Inferior parietal cortex (tissue), 1 donor: ENCODE results near the gene TBC1D9B.
A peak's percentile ranks its signal among the peaks of the same experiment; 100 is the strongest.

ENCODE experiments used
- DNase-seq: peaks from one replicate; pipeline ENCODE4 v3.0.0-alpha.2; 2016; ENCODE audit errors: extremely low spot score

The TBC1D9B gene

GRCh38 chr5:179869641-179870402 is 37.9 kb downstream of the TBC1D9B start:
- no peak for DNase-seq

DNA sequence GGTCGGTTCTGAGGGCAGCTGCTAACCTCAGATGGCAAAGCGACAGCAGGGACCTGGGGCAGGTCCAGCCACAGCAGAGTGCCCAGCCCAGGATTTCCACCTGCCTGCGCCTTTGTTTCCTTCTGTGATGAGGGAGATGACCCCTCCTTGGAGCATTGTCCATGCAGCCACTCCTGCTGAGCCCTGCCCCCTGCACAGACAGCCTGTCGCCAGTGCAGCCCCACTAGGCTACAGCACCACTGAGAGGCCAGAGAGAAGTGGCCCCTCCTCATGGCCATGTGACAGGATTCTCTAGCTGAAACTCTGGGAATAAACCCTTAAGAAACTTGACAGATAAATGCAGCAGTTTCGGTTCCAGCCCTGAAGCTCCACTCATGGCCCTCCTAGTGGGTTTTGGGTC is 38.6 kb downstream of the TBC1D9B start:
- no peak for DNase-seq

GRCh38 chr5:179868541-179868940 is 39.2 kb downstream of the TBC1D9B start:
- no peak for DNase-seq

DNA sequence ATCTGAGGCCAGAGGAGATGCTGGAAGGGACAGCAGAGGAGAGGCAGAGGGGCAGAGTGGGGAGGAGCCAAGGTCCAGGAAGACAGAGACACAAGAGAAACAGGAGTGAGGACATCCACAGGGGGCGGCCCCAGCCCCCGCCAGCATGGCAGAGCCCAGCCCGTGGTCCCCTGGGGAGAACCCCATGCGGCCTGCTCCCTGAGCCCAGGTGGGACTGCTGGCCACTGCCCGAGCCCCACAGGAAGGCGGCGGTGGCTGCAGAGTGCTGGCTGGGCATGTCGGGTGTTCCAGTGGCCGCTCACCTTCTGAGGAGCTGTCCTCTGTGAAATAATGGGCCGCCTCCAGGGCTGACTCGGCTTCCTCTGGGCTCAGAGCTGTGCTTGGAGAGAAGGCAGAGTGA is 40.2 kb downstream of the TBC1D9B start:
- DNase-seq = no peak

GRCh38 chr5:179867079-179867465 is 40.6 kb downstream of the TBC1D9B start:
- no peak for DNase-seq

- DNase-seq = peak; percentile 40
Observed at GRCh38 chr5:179866241-179867078, 41.2 kb downstream of the TBC1D9B start.

DNA sequence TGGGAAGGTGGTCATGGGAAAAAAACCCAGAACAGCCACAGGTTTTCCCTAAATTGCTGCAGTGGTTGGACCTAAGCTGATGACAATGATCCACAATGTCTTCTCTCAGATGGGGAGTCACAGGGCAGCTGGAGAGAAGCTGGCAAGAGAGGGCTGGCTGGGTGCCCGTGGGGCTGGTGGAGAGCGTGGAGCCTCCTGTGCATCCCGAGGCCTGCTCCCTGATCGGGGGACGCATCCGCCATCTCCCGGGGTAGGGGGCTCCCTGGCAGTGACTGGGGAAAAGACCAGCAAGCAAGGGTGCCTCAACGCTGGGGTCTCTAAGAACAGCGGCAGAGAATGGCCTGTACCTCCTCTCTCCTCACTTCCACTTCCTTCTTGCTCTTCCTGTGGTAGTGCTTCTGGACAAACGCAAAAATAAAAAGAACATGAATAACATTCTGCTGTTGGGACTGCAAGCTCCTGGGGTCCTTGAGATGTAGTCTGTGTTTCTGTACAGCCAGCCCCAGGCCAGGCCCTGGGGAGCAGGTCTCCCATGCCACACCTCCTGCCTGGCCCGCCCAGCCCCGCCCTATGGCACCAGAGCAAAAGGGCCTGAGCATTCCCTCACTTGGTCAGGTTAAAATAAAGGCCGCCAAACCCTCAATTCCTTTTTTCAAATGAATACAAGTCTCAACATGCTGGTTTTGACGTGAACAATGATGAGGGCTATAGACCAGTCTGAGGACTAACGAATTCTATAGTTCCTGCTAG is 42.0 kb downstream of the TBC1D9B start:
- DNase-seq = peak; percentile 21

DNA sequence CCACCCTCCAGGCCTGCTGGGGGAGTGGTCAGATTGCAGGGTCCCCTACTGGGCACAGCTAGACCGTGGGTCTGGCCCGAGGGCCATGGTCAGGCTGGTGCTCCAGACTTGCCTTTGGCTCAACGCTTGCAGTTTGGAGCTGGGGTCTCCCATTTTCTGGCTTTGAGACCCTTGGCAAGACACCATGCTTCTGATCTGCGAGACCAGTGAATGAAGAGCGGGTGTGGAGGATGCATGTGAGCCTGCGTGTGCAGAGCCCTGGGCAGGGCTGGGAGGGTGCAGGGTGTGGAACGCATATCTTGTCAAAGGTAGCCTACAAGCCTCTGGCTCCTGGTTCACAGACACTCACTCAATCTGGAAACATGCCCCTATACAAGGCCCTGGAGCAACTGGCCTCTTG is 43.0 kb downstream of the TBC1D9B start:
- no peak for DNase-seq

DNA sequence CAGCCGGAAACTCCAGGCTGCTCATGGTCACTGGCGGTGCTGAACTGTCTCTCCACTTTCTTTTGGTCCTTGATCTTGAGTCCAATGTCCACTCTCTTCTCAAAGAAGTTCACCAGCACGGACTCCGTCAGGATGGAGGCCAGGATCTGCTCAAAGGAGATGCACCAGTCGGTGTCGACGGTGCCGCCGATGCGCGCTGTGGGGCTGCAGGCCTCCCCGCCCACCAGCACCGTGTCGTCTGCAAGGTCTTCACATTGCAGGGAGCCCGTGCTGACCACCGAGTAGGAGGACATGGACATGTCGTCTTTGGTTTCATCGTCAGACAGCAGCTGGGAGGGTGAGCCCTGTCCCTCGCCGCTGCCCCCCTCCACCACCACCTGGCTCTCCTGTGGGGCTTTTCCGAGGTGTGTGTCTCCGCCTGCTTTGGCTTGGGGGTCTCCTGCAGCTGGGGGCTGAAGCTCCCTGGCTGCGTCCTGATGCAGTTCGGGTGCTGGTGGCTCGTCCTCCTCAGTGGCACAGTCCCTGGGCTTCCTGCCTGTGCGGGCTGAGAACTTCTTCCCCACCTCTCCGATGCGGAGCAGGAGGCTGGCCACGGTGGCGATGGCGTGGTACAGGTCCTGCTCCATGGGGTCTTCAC is 44.1 kb downstream of the TBC1D9B start:
- no peak for DNase-seq

DNA sequence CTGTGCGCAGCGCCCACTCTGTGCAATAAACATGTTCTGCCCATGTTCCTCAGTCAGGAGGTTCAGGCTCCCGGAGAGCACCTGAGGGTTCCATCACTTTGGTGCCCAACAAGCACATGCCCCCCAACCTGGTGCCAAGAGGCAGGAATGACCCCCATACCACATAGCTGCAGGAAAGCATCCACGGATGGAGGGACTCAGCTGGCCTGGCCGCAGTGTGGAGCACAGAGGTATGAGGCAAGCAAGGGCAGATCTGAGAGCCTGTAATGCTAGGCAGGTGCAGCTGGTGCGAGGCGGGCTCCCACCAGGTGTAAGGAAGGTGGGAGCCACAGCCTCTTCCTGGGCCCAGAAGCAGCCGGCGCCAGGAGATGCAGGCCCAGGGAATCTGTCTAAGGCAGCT is 44.8 kb downstream of the TBC1D9B start:
- DNase-seq = no peak

- DNase-seq = no peak
Observed at GRCh38 chr5:179862296-179862695, 45.4 kb downstream of the TBC1D9B start.

DNA sequence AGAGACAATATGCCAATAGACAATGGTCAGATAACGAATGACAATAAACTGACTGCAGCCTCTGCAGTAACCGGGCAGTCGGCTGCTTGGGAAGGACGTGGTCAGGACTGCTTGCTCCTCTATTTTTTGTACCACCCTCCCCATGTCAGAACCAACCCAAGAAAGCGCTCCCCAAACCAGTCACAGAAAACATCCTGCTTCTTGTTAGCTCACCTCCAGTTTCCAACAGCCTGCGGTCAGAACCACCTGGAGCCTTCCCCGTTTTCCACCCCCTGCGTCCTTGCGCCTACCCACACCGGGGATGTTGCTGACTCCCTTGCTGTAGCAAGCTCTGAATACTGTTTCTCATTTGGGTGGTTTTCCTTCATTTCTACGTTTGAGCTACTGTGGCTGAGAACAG is 47.4 kb downstream of the TBC1D9B start:
- DNase-seq = no peak

DNA sequence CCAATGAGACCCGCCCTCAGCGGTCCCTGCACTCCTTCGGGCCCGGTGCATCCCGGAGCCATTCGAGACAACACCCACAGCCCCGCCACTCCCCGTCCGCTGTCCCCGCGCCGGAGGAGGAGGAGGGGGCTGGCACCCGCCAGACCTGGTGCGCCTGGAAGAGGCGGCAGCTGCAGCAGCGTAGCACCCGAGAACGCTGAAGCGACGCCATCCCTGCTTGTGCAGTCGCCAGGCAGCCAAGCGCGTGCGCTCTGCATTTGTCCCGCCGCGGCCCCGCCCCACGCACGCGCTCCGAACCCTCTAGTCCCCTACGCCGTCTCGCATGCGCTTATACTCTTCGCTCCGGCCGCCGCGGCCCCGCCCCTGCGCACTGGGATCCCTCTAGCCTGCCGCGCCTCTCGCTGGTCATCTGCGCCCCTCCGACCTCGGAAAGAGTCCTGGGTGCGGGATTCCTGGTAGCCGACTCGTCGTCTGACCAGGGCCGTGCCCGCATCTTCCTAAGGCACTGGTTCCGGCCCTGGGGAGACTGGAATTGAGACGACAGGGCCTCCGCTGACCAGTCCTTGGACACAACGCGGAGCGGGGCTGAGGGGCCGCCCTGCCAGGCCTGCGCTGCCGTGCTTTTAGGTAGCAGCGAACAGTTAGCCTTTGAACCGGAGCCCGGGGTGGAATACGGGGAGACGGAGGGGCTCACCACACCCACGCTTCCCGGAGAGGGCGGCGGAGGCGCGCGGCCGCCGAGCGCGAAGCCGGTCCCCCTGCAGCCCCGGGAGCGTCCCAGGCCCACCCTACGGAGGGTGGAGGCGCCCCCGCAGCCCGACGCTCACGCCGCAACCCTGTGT is 48.9 kb downstream of the TBC1D9B start, which contains the start of gene MRNIP:
TSS of gene MRNIP (minus strand) at position 232 of the 842 bp plus-strand sequence. CDS start at position 211, 21 bp downstream.
- DNase-seq = peak; percentile 95

- DNase-seq = peak; percentile 62
Observed at GRCh38 chr5:179858241-179858585, 49.5 kb downstream of the TBC1D9B start.

DNA sequence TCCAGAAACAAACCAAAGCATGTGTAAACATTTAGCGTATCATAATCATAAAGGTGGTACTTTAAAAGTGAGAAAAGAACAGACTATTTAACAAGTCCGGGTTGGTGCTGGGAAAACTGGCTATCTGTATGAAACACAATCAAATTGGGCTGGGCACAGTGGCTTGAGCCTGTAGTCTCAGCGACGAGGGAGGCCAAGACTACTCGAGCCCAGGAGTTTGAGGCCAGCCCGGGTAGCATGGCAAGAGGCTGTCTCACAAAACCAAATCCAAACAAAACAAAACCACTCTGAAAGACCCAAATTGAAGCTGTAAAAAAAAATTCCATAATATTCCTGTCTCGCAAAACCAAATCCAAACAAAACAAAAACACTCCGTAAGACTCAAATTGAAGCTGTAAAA is 53.3 kb downstream of the TBC1D9B start:
- no peak for DNase-seq

- no peak for DNase-seq
Observed at GRCh38 chr5:179852993-179853547, 54.6 kb downstream of the TBC1D9B start.

DNA sequence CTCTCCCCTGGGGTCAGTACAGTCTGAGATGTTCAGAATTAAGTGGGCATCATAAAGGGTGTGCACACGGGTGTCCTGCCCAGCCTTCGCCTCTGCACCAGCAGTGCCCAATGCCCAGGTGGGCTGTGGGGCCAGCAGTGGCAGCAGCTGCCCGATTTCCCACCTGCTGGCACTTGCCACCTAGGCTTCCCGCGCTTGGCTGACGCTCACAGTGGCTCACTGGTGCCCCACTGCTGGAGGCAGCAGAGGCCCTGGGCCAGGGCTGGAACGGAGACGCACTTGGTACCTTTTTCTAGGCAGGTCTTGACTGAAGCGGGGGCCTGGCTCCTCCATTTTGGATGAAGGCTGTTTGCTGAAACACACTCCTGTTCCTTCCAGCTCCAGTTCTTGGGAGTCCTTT is 66.1 kb downstream of the TBC1D9B start:
- no peak for DNase-seq

DNA sequence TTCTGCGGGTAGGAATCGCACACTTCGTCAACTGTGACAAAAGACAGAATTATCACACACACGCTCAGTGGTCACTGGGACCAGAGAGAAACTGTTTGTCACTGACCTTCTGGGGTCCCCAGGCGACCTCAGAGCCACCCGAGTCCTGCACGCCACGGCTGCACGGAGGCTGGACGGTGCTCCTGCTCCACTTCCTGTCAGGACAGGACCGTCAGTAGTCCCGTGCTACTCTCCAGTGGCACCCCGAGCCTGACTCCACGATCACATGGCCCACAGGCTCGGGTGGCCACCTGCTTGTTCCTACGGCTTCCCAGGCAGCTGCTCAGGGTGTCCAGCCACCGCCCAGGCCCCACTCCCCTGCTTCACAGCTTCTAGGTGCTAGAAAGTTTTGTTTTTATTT is 66.9 kb downstream of the TBC1D9B start:
- no peak for DNase-seq

DNA sequence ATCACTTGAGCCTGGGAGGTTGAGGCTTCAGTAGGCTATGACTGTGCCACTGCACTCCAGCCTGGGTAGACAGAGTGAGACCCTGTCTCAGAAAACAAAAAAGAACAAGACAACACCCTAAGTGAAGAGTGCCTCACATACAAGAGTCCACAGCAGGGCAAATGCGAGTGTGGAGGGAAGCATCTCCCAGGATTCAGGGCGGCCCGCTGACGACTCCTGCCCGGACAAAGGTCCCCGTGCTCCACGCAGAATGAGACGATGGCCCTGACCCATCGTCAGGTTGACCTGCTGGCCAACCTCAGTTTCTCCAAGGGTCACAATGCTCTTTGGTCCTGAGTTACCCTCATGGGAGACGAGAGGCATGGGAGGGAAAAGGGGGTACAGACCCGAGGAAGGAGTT is 67.4 kb downstream of the TBC1D9B start:
- no peak for DNase-seq
